HPDE6-E6E7 (cell line): ENCODE results near the gene ZNF398.

ENCODE experiments used
- DNase-seq: peaks from one replicate; pipeline ENCODE4 v3.0.0; 2011; ENCODE audit warnings: missing footprints; ENCODE audit errors: extremely low spot score

ZNF398 gene

DNA sequence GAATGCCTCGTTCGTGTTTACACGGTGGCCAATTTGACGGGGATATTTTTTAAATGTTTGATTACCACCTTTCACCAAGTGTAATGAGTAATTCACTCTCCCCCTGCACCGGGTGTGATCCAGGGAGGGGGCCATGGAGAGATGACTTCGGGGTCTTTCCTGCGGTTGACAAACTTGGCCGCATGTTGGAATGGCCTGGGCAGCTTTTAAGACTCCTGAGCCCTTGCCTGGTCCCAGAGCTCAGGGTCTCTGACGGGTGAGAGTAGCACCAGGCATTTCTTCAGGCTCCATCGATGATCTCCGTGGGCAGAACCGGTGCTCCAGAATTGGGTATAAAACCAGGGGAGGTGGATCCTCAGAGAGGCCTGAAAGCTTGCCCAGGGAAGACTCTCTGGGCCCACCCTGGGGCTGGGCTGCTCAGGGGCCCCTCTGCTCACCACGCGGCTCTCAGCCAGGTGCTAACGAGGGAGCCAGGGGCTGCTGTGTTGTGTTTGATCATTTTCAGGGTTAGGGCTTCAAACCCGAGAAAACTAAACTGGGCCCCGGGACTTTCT, 49.0 kb downstream of the ZNF398 start:
- no peak for DNase-seq

DNA sequence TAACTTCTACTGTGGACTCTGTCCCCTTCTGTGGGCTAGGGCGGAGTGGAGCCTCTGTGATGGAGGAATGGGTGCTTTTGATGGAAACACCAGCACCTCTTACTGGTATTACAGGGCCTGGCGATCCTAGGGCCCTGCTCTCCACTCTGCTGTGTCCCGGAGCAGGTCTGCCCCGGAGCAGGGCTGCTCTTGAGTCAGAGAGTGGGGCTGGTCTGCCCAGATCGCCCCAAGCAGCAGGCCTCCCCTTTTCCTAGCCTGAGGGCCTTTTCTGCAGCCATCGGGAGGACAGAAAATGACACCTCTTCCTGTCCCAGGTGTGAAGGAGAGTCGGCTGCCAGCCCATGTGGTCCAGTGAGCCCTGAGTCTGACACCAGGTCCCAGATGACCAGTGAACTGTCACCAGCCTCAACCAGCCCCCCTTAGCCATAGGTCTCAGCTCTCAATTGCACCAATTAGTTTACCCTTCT, 49.5 kb downstream of the ZNF398 start:
- no peak for DNase-seq

DNA sequence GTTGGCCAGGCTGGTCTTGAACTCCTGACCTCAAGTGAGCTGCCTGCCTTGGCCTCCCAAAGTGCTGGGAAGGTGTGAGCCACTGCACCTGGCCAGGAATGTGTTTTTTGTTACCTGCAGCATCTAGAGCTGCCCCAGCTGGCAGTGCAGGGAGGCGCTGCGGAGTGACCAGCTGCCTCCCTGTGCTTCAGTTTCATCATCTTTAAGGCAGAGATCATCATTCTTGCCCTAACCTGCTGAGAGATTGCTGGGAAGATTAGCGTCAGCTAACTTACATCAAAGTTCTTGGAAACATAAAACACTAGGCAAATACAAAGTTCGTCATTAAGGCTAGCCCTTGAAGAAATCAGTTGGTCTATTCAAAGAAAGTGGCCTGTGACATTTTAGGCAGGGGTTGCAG, 50.4 kb downstream of the ZNF398 start:
- no peak for DNase-seq

DNA sequence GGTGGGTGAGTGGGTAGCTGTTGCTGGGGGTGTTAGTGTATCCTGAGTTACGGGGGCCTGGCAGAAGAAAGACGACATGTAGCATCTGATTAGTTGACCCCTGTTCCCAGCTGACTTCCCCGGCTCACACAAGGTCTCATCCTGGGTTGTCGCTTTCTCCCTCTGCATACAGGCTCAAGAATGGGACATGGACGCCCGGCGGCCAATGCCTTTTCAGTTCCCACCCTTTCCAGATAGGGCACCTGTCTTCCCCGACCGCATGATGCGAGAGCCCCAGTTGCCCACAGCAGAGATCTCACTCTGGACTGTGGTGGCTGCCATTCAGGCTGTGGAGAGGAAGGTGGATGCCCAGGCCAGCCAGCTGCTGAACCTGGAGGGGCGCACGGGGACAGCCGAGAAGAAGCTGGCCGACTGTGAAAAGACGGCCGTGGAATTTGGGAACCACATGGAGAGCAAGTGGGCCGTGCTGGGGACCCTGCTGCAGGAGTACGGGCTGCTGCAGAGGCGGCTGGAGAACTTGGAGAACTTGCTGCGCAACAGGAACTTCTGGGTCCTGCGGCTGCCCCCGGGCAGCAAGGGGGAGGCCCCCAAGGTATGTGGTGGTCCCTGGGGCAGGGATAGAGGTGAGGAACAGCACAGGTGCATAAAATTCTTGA, 51.0 kb downstream of the ZNF398 start:
- DNase-seq = no peak

DNA sequence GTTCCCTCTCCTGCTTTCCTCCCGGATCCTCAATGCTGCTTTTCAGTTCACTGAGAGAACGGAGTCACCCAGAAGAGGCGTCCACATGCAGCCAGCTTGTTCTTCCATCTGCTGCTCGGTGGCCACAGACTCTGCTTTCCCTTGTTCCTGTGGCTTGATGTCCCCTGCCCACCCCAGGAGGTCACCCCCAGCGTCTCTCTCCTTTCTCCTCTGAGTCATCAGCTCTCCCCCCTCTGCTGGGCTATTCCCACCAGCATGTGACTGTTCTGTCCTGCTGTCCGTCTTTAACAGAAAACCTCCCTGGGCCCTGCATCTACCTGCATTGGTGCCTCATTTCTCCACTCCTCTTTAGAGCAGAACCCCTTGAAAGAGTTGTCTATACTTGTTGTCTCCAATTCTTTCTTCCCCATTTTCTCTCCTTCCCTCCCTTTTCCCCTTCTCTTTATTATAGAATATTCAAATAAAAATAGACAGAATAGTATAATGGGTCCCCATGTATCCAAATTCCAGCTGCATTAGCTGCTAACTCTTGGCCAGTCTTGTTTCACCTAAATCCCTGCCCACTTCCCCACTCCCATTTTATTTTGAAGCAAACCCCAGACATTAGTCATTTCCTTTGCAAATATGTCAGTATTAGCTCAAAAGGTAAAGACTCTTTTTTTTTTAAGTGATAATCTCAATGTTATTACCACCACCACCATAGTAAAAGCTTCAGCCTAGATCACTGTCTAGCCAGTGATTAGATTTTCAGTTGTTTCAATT, 52.2 kb downstream of the ZNF398 start:
- DNase-seq = no peak

DNA sequence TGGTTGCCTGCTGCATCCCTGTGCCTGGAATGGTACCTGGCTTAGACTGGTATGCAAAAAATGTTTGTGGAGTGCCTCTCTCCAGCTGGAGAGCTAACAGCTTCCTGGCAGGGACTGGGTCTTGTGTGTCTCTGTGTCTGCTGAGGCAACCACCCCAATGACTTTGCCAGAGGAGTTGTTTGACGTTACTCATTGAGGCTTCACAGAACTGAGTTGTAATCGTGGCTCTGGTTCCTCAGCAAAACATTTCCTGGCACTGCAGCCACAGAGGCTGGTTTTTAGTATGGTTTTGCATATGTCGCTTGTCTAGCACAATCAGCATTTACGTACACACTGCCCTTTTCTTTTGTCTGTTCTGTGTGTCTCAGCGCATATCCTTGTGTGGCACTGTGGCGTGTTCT, 55.6 kb downstream of the ZNF398 start:
- no peak for DNase-seq

DNA sequence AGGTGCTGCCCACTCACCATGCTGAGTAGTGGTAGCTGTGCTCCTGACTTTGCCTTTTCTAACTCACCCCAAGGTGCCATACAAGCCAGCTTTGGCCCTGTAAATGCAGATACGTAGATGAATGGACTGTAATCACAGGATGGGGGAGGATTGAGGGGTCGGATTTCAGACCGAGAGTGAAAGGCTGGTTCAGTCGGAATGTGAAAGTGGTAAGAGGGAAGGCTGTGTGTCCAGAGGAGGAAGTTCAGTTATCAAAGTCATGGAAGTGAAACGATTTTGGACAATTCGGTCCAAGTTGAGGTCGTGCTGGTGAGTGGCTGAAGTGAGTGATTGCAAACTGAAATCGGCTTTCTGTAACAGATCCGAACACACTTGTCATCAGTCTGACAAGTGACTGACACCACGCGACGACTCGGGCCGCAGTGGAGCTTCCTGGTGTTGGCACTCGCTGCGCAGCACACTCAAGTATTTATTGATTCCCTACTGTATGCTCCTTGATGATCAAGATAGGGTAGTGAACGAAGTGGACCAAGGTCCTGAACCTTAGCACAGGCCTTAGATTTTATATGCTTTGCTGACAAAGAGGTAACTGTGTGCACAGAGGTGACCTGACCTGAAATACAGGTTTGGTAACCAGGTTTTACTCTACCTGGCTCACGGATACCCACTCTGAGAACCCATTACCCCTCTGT, 58.6 kb downstream of the ZNF398 start:
- DNase-seq = no peak

DNA sequence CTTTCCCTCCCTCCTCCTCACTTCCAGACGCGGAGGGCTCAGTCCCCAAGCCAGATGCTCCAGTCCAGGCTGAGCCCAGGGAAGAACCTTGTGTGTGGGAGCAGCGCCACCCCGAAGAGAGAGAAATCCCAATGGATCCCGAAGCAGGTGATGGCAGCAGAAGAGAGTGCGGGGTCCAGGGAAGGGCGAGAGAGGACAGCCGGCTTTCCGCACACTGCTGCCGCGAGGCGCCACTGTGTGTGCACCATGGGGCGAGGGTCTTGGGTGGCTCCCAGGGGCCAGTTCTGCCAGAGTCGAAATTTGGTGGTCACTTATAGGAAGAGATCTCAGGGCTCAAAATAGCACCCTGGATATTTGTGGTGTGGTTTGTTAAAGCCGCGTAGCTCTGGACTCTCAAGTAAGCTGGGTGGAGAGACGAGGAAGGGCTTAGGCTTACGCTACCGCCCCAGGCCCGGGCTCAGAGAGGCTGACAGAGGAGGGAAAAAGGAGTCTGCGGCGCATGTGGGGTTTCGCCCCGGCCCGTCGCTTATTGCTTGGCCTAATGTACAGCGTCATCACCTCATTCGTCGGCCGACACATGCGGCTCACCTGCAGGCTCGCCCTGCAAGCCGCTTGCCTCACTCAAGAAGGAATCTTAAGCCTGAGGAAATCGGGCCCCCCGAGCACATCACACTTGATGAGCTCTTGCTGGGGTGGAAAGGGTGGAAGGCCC, 60.2 kb downstream of the ZNF398 start:
- DNase-seq = no peak

DNA sequence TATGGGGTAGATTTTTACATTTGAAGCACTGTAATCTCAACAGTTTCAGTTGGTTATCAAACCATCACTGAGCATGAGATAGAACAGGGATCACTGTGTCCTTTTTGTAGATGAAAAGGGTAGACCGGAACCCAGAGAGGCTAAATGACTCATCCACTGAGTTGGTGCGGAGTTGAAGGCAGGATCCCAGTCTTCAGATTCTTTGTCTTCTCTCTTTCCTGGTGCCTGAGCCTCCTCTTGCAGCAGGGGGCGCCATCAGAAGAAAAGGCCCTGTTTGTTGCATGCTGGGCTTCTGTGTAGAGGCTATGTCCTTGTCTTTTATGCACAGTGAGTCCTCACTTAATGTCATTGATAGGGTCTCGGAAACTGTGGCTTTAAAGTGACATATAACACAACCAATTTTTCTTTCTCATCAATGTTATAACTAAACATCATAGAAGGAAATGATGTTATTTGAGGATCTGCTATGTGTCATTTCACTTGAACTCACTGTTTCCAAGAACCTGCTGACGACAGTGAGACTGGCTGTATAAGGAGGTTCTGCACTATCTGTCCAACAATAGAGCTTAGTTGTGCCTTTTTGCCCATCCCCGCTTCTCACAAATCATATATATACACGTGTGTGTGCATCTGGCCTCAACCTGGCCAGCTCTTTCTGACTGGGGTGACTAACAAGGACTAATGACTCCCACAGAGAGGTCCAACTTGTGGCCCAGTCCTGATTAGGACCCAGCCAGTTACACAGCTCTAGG, 62.4 kb downstream of the ZNF398 start:
- peak; percentile 43 for DNase-seq

DNA sequence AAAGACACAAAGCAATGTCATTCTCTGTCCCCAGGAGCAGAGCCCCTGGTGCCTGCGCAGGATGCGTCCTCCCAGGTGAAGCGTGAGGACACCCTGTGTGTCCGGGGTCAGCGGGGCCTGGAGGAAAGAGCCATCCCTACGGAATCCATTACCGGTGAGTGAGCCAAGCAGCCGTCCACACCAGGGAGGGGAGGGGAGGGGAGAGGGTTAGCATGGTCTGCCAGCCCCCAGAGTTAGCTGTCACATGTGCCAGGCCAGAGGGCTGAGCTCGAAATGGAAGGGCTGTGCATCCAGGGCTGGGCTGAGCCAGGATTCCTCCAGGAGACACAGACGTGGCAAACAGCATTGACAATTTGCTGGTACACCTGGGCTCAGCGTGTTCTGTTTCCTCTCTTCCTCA, 63.3 kb downstream of the ZNF398 start:
- DNase-seq = no peak

DNA sequence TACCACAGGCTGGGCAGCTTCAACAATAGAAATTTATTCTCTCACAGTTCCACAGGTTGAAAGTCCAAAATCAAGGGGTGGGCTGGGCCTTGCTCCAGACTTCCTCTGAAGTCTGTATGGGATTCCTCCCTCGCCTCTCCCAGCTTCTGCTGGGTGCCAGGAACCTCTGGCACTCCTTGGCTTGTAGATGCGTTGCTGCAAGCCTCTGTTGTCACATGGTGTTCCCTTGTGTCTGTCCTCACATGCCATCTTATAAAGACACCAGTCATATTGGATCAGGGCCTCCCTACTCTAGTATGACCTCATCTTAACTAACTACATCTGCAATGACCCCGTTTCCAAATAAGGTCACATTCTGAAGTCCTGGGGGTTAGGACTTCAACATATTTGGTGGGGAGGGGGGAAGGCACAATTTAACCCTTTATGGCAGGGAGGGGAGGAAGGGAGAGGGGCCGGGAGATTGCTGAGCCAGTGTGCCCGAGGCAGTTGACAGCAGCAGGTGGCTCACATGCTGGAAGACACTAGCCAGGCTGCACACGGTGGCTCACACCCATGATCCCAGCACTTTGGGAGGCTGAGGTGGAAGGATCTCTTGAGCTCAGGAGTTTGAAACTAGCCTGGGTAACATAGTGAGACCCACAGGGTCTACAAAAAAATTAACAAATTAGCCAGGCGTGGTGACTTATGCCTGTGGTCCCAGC, 66.9 kb downstream of the ZNF398 start:
- DNase-seq = no peak

DNA sequence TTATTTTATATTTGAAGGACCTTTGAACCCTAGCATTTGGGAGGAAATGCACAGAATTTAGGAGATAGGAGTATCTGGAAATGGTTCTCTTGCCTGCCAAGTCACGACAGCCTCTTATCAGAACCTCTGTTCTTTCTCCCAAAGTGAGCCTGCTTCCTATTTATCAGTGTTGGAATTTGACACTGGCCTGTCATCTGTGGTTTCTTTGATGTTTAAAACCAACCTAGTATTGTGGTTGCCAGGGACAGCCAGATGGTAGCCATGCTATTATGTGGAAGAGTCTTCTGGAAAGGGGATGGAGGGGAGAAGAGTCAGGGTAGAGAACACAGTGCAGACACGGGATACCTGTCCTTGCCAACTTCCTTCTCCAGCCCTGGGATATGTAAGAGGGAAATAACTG, 69.1 kb downstream of the ZNF398 start:
- DNase-seq = no peak

DNA sequence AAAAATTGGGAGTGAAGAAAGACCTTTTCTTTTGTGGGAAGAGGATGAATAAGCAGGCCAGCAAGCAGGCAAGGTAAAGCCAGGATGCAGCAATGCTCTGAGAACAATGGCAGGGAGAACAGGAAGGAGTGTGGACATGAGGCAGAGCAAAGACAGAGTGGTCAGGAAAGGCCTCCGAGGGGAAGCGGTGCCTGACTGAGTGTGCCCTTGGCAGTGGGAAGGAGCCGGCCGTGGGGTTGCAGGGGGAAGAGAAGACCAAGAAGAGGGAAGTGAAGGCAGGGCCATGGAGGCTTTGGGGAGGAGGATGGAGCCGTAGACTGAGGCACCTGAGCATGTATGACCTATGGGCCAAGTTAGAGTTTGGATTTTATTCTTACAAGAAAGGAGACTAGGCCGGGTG, 70.3 kb downstream of the ZNF398 start:
- DNase-seq = no peak

DNA sequence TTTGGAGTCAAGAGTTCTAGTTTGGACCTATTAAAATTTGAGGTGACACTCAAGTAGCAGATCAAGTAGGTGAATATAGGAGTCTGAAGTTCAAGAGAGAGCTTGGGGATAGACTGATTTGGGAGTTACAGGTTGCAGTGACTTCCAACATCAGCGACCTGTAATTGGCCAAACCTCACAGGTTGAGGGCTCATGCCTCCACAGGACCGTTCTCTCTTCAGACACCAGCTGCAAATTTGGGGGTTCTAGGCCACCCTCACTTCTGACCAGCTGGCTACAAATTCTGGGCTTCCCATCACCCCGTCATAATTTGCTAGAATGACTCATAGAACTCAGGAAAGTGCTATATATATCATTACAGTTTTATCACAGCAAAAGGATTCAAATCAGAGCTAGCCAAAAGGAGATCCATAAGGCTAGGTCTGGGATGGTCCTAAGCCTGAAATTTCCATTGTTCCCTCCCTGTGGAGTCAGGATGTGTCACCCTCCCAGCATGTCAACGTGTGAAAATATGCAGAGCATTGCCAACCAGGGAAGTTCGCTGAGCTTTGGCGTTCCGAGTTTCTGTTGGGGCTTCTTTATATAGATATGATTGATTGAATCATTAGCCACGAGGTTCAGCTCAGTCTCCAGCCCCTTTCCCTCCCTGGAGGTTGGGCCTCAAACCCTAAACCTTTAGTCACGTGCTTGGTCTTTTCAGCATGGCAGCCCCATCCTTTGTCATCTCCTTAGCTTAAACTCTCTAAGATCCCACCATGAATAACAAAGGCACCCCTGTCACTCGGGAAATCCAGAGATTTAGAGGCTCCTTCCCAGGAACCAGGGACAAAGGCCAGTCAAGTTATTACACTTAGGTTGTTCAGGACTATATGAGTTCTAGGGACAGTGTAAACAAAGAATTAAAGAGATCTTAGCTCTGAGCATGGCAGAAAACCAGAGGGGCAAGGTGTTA, 71.5 kb downstream of the ZNF398 start:
- no peak for DNase-seq

DNA sequence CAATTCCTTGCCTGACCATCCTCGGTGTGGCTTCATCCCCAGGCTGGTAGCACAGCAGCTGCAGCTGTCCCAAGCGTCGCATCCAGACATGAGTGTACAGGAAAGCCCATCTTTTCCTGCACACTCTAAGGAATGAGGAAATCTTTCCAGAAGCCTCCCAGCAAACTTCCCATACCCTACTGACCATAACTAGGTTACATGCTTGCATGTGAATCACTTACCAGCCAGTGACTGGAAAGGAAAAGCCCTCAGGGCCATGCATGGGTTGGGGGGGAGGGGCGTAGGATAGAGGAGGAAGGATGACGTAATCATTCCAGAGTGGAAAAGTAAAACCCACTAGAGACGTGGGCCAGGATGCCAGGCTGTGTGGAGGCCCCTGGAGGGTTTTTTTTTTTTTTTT, 73.3 kb downstream of the ZNF398 start:
- DNase-seq = peak; percentile 70

DNA sequence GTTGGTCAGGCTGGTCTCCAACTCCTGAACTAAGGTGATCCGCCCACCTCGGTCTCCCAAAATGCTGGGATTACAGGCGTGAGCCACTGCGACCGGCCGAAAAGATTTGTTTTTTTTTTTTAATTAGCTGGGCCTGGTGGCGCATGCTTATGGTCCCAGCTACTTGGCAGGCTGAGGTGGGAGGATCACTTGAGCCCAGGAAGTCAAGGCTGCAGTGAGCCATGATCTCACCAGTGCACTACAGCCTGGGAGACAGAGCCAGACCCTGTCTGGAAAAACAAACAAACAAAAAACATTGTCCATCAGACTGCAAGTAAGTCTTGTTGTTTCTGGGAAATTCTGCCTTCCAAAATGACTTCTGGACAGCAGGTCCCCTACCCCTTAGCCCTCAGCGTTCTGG, 75.9 kb downstream of the ZNF398 start:
- DNase-seq = no peak

DNA sequence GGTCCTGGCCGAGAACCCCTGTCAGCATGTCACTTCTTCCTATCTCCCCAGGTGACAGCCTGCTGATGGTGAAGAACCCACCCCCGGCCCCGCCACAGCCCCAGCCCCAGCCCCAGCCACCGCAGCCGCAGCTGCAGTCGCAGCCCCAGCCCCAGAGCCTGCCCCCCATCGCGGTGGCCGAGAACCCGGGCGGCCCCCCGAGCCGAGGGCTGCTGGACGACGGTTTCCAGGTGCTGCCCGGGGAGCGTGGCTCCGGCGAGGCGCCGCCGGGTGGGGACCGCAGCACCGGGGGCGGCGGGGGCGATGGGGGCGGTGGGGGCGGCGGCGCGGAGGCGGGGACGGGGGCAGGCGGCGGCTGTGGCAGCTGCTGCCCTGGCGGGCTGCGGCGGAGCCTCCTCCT, 76.5 kb downstream of the ZNF398 start:
- DNase-seq = no peak

DNA sequence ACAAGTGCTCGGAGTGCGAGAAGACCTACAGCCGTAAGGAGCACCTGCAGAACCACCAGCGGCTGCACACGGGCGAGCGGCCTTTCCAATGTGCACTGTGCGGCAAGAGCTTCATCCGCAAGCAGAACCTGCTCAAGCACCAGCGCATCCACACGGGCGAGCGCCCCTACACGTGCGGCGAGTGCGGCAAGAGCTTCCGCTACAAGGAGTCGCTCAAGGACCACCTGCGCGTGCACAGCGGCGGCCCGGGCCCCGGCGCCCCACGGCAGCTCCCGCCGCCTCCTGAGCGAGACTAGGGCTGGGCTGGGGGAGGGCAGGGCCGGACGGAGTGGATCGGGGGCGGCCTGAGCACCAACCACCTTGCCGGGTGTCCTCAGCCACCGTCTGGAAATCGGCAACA, 77.1 kb downstream of the ZNF398 start:
- no peak for DNase-seq

DNA sequence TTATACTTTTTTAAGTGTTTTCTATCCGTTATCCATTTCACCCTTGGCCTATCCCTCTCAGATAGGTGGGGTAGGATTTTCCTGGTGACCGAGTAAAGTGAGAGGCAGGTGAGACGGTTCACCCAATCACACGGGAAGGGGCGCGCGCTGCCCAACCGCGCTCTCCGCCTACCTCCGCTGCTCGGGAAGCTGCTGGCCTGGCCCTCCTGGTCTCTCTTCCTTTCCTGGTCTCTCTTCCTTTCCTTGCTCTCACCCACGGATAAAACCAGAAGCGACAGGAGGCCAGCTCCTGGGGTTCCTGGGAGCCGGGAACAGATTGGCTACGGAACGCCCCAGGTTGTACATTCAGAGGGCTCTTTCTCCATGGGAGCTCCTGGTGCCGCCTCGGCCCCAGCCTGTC, 77.9 kb downstream of the ZNF398 start:
- DNase-seq = no peak
